ENCODE data around the gene ATPAF2. TPM values are rescaled to one million over a fixed set of nuclear protein-coding genes. Genes with fewer than 3 reads are reported as not detected.

ATPAF2 gene
- total and polyA plus RNA-seq, 4 donors = 17.7 to 32.9 (median 23.3) TPM

- peaks cover 2 to 20% (median 9%) of the 10 kb centered on the region in 5 donors for H3K4me1 ChIP-seq (ENCODE audit: control insufficient read depth in 5 of 5, insufficient read depth in 5 of 5, low read length in 5 of 5)
- WGBS, 2 donors = 0% methylated on average over 49 to 59 of the region's 59 CpGs
- ATAC-seq (ENCODE audit: insufficient read depth, low FRiP score) (peak; percentile 99), DNase-seq (peak; percentile 100)
- H3K4me3 ChIP-seq = peak within 1 kb of the TSS; percentile 92
- H3K9ac ChIP-seq (ENCODE audit: insufficient read depth in 1 of 2, low read length in 2 of 2) = peak within 1 kb of the TSS; percentile 12 to 76
- H3K36me3 ChIP-seq (ENCODE audit: control insufficient read depth in 4 of 4, insufficient read depth in 4 of 4, low read length in 4 of 4) = peaks cover 0 to 3% (median 0%) of the 10 kb centered on the region in 4 donors
- H3K27ac ChIP-seq (ENCODE audit: low read depth in 1 of 2, low read length in 1 of 2) = peak within 1 kb of the TSS; percentile 90 to 98
- no peak for TF ChIP-seq CTCF (IDR thresholded peaks at IDR 0.05; ENCODE audit: control extremely low read depth, extremely low read depth)
- no peaks in the 10 kb centered on the region for H3K27me3 ChIP-seq (ENCODE audit: control insufficient read depth in 3 of 3, insufficient read depth in 3 of 3, low read length in 2 of 3)
- no peaks in the 10 kb centered on the region for H3K9me3 ChIP-seq (ENCODE audit: control insufficient read depth in 4 of 4, insufficient read depth in 3 of 4, low read length in 3 of 4)
These were observed 66.6 kb downstream of the ATPAF2 start, which contains the start of the genes DRC3 and TOM1L2 for GRCh38 chr17:17972126-17972951. Gene DRC3, plus strand, starts transcription at chr17:17972862. Its CDS starts 4,737 bp downstream, at chr17:17977599. Gene TOM1L2, minus strand, starts transcription at chr17:17972400. Its CDS starts 87 bp downstream, at chr17:17972313.

GRCh38 chr17:17971431-17972125 lies 67.4 kb downstream of the ATPAF2 start:
- Histone ChIP-seq H3K9me3 (ENCODE audit: control insufficient read depth in 4 of 4, insufficient read depth in 3 of 4, low read length in 3 of 4) (no peaks in the 10 kb centered on the region), H3K4me1 (ENCODE audit: control insufficient read depth in 5 of 5, insufficient read depth in 5 of 5, low read length in 5 of 5) (peaks cover 2 to 20% (median 9%) of the 10 kb centered on the region in 5 donors), H3K4me3 (peak overlapping the region; percentile 92), H3K27ac (ENCODE audit: low read depth in 1 of 2, low read length in 1 of 2) (peak overlapping the region; percentile 90 to 98), H3K36me3 (ENCODE audit: control insufficient read depth in 4 of 4, insufficient read depth in 4 of 4, low read length in 4 of 4) (peaks cover 0 to 3% (median 0%) of the 10 kb centered on the region in 4 donors), H3K9ac (ENCODE audit: insufficient read depth in 1 of 2, low read length in 2 of 2) (peak overlapping the region; percentile 12 to 76), H3K27me3 (ENCODE audit: control insufficient read depth in 3 of 3, insufficient read depth in 3 of 3, low read length in 2 of 3) (no peaks in the 10 kb centered on the region)
- DNase-seq (peak; percentile 43 to 48 (median 47)), ATAC-seq (ENCODE audit: insufficient read depth, low FRiP score) (no peak)
- 2% methylated on average over 26 to 33 of the region's 33 CpGs for WGBS, 2 donors
- no peak for TF ChIP-seq CTCF (IDR thresholded peaks at IDR 0.05; ENCODE audit: control extremely low read depth, extremely low read depth)

DNA sequence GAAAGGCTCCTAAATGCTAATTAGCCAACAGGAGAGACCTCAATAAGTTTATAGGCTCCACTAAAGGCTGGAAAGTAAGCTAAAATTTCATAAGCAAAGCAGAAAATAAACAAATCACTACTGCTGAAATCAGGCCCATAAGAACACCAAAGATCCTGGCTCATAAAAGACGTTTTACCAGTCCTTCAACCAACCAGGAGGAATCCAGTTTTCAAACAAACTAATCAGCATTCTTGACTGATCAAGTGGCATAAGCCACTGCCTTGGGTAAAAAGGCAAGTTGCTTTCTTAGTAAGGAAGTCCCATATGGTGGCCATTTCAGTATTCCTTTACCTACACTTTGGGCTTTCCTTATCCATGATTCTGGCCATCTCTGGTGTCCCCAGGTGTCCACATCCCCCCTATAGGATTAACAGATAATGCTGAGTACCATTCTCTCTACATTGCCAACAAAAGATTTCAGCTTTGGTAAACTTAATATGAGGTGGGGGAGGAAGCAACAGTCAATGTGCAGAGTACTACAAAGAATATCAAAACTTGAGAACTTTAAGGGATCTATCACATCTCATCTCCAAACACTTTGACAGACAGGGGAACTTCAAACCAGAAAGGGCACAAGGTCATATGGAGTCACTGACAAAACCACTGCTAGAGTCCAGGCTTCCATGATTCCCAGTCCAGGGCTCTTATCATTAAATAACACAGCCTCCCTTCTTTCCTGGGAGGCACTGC lies 68.1 kb downstream of the ATPAF2 start:
- Histone ChIP-seq H3K9ac (ENCODE audit: insufficient read depth in 1 of 2, low read length in 2 of 2) (peak overlapping the region in 1 of 2 donors; percentile 76), H3K4me1 (ENCODE audit: control insufficient read depth in 5 of 5, insufficient read depth in 5 of 5, low read length in 5 of 5) (peaks cover 2 to 20% (median 9%) of the 10 kb centered on the region in 5 donors), H3K4me3 (no peak overlapping the region), H3K27me3 (ENCODE audit: control insufficient read depth in 3 of 3, insufficient read depth in 3 of 3, low read length in 2 of 3) (no peaks in the 10 kb centered on the region), H3K27ac (ENCODE audit: low read depth in 1 of 2, low read length in 1 of 2) (peak overlapping the region; percentile 90 to 98), H3K36me3 (ENCODE audit: control insufficient read depth in 4 of 4, insufficient read depth in 4 of 4, low read length in 4 of 4) (peaks cover 0 to 3% (median 0%) of the 10 kb centered on the region in 4 donors), H3K9me3 (ENCODE audit: control insufficient read depth in 4 of 4, insufficient read depth in 3 of 4, low read length in 3 of 4) (no peaks in the 10 kb centered on the region)
- DNase-seq = peak in 2 of 3 donors; percentile 39 to 61
- TF ChIP-seq CTCF (IDR thresholded peaks at IDR 0.05; ENCODE audit: control extremely low read depth, extremely low read depth) = no peak
- no peak for ATAC-seq (ENCODE audit: insufficient read depth, low FRiP score)
- 25 to 72% methylated on average over 1 of the region's 1 CpG for WGBS, 2 donors

Other genes starting within 250 kb of the ATPAF2 start
- gene SREBF1, start 202.2 kb downstream of the ATPAF2 start, total RNA-seq = 100 to 1,000 TPM in 1 of 2 donors, 10 to 100 TPM in 1; 84.6 to 134 TPM
- 10 to 100 TPM; 68.4 to 76.8 TPM for gene SREBF1, start 202.2 kb downstream of the ATPAF2 start, polyA plus RNA-seq
- 10 to 100 TPM; 45.1 to 56.5 TPM for gene TOM1L2, start 66.8 kb downstream of the ATPAF2 start, total RNA-seq
- 10 to 100 TPM; 21.5 to 26.5 TPM for gene TOM1L2, start 66.8 kb downstream of the ATPAF2 start, polyA plus RNA-seq
- gene DRC3, start 66.3 kb downstream of the ATPAF2 start, total RNA-seq = 10 to 100 TPM; 19.7 to 29.5 TPM
- gene DRC3, start 66.3 kb downstream of the ATPAF2 start, polyA plus RNA-seq = 1 to 10 TPM; 6.6 to 7.2 TPM
- 1 to 10 TPM; 6.5 to 7.2 TPM for gene GID4, start 240 bp upstream of the ATPAF2 start, total RNA-seq
- 1 to 10 TPM; 3.9 to 4.0 TPM for gene GID4, start 240 bp upstream of the ATPAF2 start, polyA plus RNA-seq
- gene DRG2, start 48.8 kb upstream of the ATPAF2 start, total RNA-seq = 10 to 100 TPM; 28.6 to 41.3 TPM
- gene DRG2, start 48.8 kb upstream of the ATPAF2 start, polyA plus RNA-seq = 10 to 100 TPM; 32.7 to 38.5 TPM
- 1 to 10 TPM; 2.1 to 2.4 TPM for gene MYO15A, start 69.6 kb upstream of the ATPAF2 start, total RNA-seq
- gene MYO15A, start 69.6 kb upstream of the ATPAF2 start, polyA plus RNA-seq = 1 to 10 TPM in 1 of 2 donors, under 1 TPM in 1; 0.56 to 2.7 TPM
- gene ALKBH5, start 144.7 kb upstream of the ATPAF2 start, total RNA-seq = 100 to 1,000 TPM in 1 of 2 donors, 10 to 100 TPM in 1; 83.0 to 104 TPM
- 10 to 100 TPM; 30.2 to 36.5 TPM for gene ALKBH5, start 144.7 kb upstream of the ATPAF2 start, polyA plus RNA-seq
- gene LLGL1, start 186.5 kb upstream of the ATPAF2 start, total RNA-seq = 10 to 100 TPM; 14.7 to 21.8 TPM
- gene LLGL1, start 186.5 kb upstream of the ATPAF2 start, polyA plus RNA-seq = 1 to 10 TPM; 7.1 to 9.5 TPM
- gene FLII, start 219.6 kb upstream of the ATPAF2 start, total RNA-seq = 100 to 1,000 TPM; 152 to 391 TPM
- 100 to 1,000 TPM; 234 to 298 TPM for gene FLII, start 219.6 kb upstream of the ATPAF2 start, polyA plus RNA-seq
- 10 to 100 TPM; 15.5 to 24.1 TPM for gene MIEF2, start 221.5 kb upstream of the ATPAF2 start, total RNA-seq
- gene MIEF2, start 221.5 kb upstream of the ATPAF2 start, polyA plus RNA-seq = 10 to 100 TPM in 1 of 2 donors, 1 to 10 TPM in 1; 7.3 to 10.8 TPM